HCT116 (cell line): ENCODE results near the gene PLD2. TPM values are rescaled to one million over a fixed set of nuclear protein-coding genes. Genes with fewer than 3 reads are reported as not detected.

Source experiments
- ATAC-seq: fragments of 200-7000 bp; cut with Tn5 transposase; 2 replicates; pipeline ENCODE4 v1.9.1; 2020; ENCODE audit warnings: mild to moderate bottlenecking, moderate library complexity
- BruUV-seq: library from RNA; stranded (reverse); fragments of 400-500 nt; replicated peaks from 2 replicates; lab custom pipeline; 2021; lab: Mats Ljungman, UMichigan
- CTCF ChIA-PET: fragments of 300-600 bp; sonication (Branson Sonifier 250); formaldehyde crosslinking; loops from one replicate; lab custom pipeline; 2021; ENCODE audit warnings: antibody characterized with exemption; lab: Charles Lee
- POLR2A ChIA-PET: fragments of 300-600, 350-600 bp; sonication (Branson Sonifier 250); formaldehyde crosslinking; loops from one replicate; lab custom pipeline; 2021; ENCODE audit warnings: antibody characterized with exemption; lab: Charles Lee
- RAD21 ChIA-PET, 2 experiments: fragments of 300-600 bp; sonication (Branson Sonifier 250); formaldehyde crosslinking; loops; one replicate each; lab custom pipeline; 2023; ENCODE audit warnings: low total read pairs in 2 of 2; ENCODE audit not compliant: uncharacterized antibody in 2 of 2, unreplicated experiment in 2 of 2, low non-redundant PET in 1 of 2; lab: Charles Lee
- DNase-seq: peaks from one replicate; pipeline ENCODE4 v3.0.0-alpha.2; 2010; ENCODE audit warnings: low read depth, low spot score
- H2AFZ ChIP-seq: fragments of 200-600 bp; shearing (Covaris generic), sonication (generic); 2 replicates; pipeline ENCODE4 v1.6.1; 2017; ENCODE audit warnings: low read depth, mixed run types, mixed read lengths, antibody characterized with exemption, low read length; ENCODE audit not compliant: poor library complexity, severe bottlenecking
- H3K27ac ChIP-seq: 2 replicates; pipeline ENCODE4 v1.5.1; 2012; ENCODE audit warnings: low read depth, low read length
- H3K27me3 ChIP-seq: fragments of 200-600 bp; sonication (generic); 2 replicates; pipeline ENCODE4 v1.6.1; 2016; ENCODE audit warnings: mixed run types, low read length, mixed read lengths; ENCODE audit not compliant: insufficient read depth
- H3K36me3 ChIP-seq, 2 experiments: fragments of 200-500 bp in 1 of 2; fragments of 200-600 bp in 1 of 2; sonication (Bioruptor generic) in 1 of 2; sonication (generic) in 1 of 2; 2 replicates each; pipeline versions ENCODE4 v1.5.1 to v1.6.1; 2014 to 2016; ENCODE audit warnings: low read length in 2 of 2, inconsistent platforms in 1 of 2, mixed read lengths in 1 of 2, mixed run types in 1 of 2; ENCODE audit not compliant: insufficient read depth in 2 of 2, control insufficient read depth in 1 of 2
- H3K4me1 ChIP-seq, 2 experiments: fragments of 200-600 bp in 1 of 2; sonication (generic) in 1 of 2; 2 replicates each; pipeline versions ENCODE4 v1.5.1 to v1.6.1; 2012 to 2017; ENCODE audit warnings: low read length in 2 of 2, inconsistent platforms in 1 of 2, mild to moderate bottlenecking in 1 of 2, mixed read lengths in 1 of 2, mixed run types in 1 of 2, moderate library complexity in 1 of 2; ENCODE audit not compliant: insufficient read depth in 2 of 2, control insufficient read depth in 1 of 2
- H3K4me2 ChIP-seq: fragments of 200-600 bp; sonication (generic); 2 replicates; pipeline ENCODE4 v1.6.1; 2017; ENCODE audit warnings: mixed run types, low read length, mixed read lengths
- H3K4me3 ChIP-seq, 2 experiments: fragments of 200-600 bp in 1 of 2; sonication (generic) in 1 of 2; replicated peaks in 1 of 2; 2 replicates each; pipeline ENCODE4 v1.5.1; 2011 to 2016; ENCODE audit warnings: low read length in 2 of 2, control low read depth in 1 of 2, low read depth in 1 of 2, mild to moderate bottlenecking in 1 of 2, mixed read lengths in 1 of 2, mixed run types in 1 of 2
- H3K79me2 ChIP-seq: fragments of 200-600 bp; sonication (generic); 2 replicates; pipeline ENCODE4 v1.6.1; 2017; ENCODE audit warnings: mild to moderate bottlenecking, mixed run types, low read length, moderate library complexity, mixed read lengths; ENCODE audit not compliant: insufficient read depth
- H3K9ac ChIP-seq: fragments of 200-600 bp; sonication (generic); 2 replicates; pipeline ENCODE4 v1.6.1; 2016; ENCODE audit warnings: low read length, mixed read lengths
- H3K9me2 ChIP-seq: fragments of 200-600 bp; sonication (generic), shearing (Covaris generic); 2 replicates; pipeline ENCODE4 v1.6.1; 2017; ENCODE audit warnings: mixed run types, mild to moderate bottlenecking, moderate library complexity; ENCODE audit not compliant: insufficient read depth
- H3K9me3 ChIP-seq, 2 experiments: fragments of 200-500 bp in 1 of 2; fragments of 200-600 bp in 1 of 2; sonication (Bioruptor generic) in 1 of 2; sonication (generic) in 1 of 2; 2 replicates each; pipeline ENCODE4 v1.6.1; 2014 to 2017; ENCODE audit warnings: low read length in 2 of 2, mixed read lengths in 2 of 2, inconsistent platforms in 1 of 2, low read depth in 1 of 2, mild to moderate bottlenecking in 1 of 2, mixed run types in 1 of 2, moderate library complexity in 1 of 2; ENCODE audit not compliant: control insufficient read depth in 1 of 2, insufficient read depth in 1 of 2
- H4K20me1 ChIP-seq: fragments of 200-600 bp; sonication (generic), shearing (Covaris generic); 2 replicates; pipeline ENCODE4 v1.6.1; 2017; ENCODE audit warnings: mixed run types, mild to moderate bottlenecking, moderate library complexity; ENCODE audit not compliant: insufficient read depth
- ATF3 ChIP-seq: IDR thresholded peaks from 2 replicates; pipeline ENCODE4 v1.6.1; 2012
- CTCF ChIP-seq, 3 experiments: fragments of 200-600 bp in 1 of 3; sonication (generic) in 1 of 3; IDR thresholded peaks in 2 of 3; conservative IDR thresholded peaks in 1 of 3; 2 replicates each; pipeline ENCODE4 v1.5.1; 2012 to 2017; ENCODE audit warnings: low read depth in 2 of 3, low read length in 2 of 3, antibody characterized with exemption in 1 of 3, borderline replicate concordance in 1 of 3, control low read depth in 1 of 3, mild to moderate bottlenecking in 1 of 3, mixed read lengths in 1 of 3, mixed run types in 1 of 3, moderate library complexity in 1 of 3; ENCODE audit not compliant: insufficient read depth in 1 of 3
- EGR1 ChIP-seq: IDR thresholded peaks from 2 replicates; pipeline ENCODE4 v1.6.1; 2012; ENCODE audit warnings: low read depth
- EZH2 ChIP-seq: fragments of 200-600 bp; sonication (generic); IDR thresholded peaks from 2 replicates; pipeline ENCODE4 v1.6.1; 2017; ENCODE audit warnings: antibody characterized with exemption, mixed run types
- POLR2A ChIP-seq: IDR thresholded peaks from 2 replicates; pipeline ENCODE4 v1.7.0; 2011; ENCODE audit warnings: borderline replicate concordance; ENCODE audit not compliant: insufficient read depth, insufficient read length; ENCODE audit errors: extremely low read depth
- SIN3A ChIP-seq: IDR thresholded peaks from 2 replicates; pipeline ENCODE4 v1.6.1; 2012; ENCODE audit warnings: low read depth
- SRF ChIP-seq: IDR thresholded peaks from 2 replicates; pipeline ENCODE4 v1.6.1; 2012; ENCODE audit warnings: low read depth
- ZFX ChIP-seq: fragments of 450-650 bp; IDR thresholded peaks from 2 replicates; pipeline ENCODE4 v1.6.1; 2017
- ZNF274 ChIP-seq: fragments of 200-500 bp; sonication (Bioruptor generic); IDR thresholded peaks from 2 replicates; pipeline ENCODE4 v1.6.1; 2014; ENCODE audit warnings: mild to moderate bottlenecking, low read depth, low read length, inconsistent platforms
- intact Hi-C: fragments of 100-400 bp; cut with micrococcal nuclease; formaldehyde crosslinking; loops from 2 replicates; pipeline ENCODE4 v1.10.0; 2022
- total RNA-seq: library from RNA; stranded (reverse); gene quantifications from one replicate; pipeline ENCODE4 v1.2.1, GENCODE V29; 2021; ENCODE audit not compliant: unreplicated experiment

The PLD2 gene
- total RNA-seq, 1 experiment from 2014 or later: 47.7 TPM

- no peak overlapping the region for H3K27ac ChIP-seq
- DNase-seq (no peak), ATAC-seq (no peak)
- POLR2A ChIA-PET: no interaction called here
- RAD21 ChIA-PET: no interaction called here
- BruUV-seq: no TSS peak
- peaks cover 12 to 13% of the 10 kb centered on the region in 2 experiments for H3K4me1 ChIP-seq
- H3K27me3 ChIP-seq: no peaks in the 10 kb centered on the region
- no peak overlapping the region for H3K4me3 ChIP-seq
- CTCF ChIA-PET: no interaction called here
- H3K79me2 ChIP-seq: no peaks in the 10 kb centered on the region
- H3K9ac ChIP-seq: no peak overlapping the region
- no peaks in the 10 kb centered on the region for H3K9me3 ChIP-seq
- TF ChIP-seq EZH2: no peak
- TF ChIP-seq ATF3: no peak
- TF ChIP-seq ZNF274: no peak
- TF ChIP-seq POLR2A: no peak
- no peak for TF ChIP-seq SIN3A
- TF ChIP-seq ZFX: no peak
- no peak for TF ChIP-seq EGR1
- no peak for TF ChIP-seq SRF
- no peak for TF ChIP-seq CTCF (IDR thresholded peaks at IDR 0.05 in 2 of 3, conservative IDR thresholded peaks at IDR 0.05 in 1 of 3; ENCODE audit: borderline replicate concordance in 1 of 3, insufficient read depth in 1 of 3, low read depth in 2 of 3, low read length in 2 of 3)
- peaks cover 7 to 9% of the 10 kb centered on the region in 2 experiments; a peak in 3 of 4 replicates for H3K36me3 ChIP-seq
- no peaks in the 10 kb centered on the region for H4K20me1 ChIP-seq
- no peaks in the 10 kb centered on the region for H3K9me2 ChIP-seq
- intact Hi-C loops: no loop called here
- H2AFZ ChIP-seq: no peak overlapping the region
- no peak overlapping the region for H3K4me2 ChIP-seq
Observed at GRCh38 chr17:4810696-4811290, 3.8 kb downstream of the PLD2 start.
